Raji (cell line): Measurements from ENCODE around the gene KAT2B.

ENCODE experiments used
- POLR2A ChIP-seq: IDR thresholded peaks from 2 replicates; pipeline ENCODE4 v1.6.1; 2011; ENCODE audit warnings: low read depth, low read length, control low read depth; ENCODE audit not compliant: insufficient read depth

The KAT2B gene

GRCh38 chr3:20099060-20099459, 58.8 kb downstream of the KAT2B start:
- no peak for TF ChIP-seq POLR2A

GRCh38 chr3:20100151-20100550, 59.9 kb downstream of the KAT2B start:
- no peak for TF ChIP-seq POLR2A

GRCh38 chr3:20101041-20101440, 60.8 kb downstream of the KAT2B start:
- no peak for TF ChIP-seq POLR2A

GRCh38 chr3:20103731-20104130, 63.5 kb downstream of the KAT2B start:
- TF ChIP-seq POLR2A: no peak

GRCh38 chr3:20104167-20104661, 64.0 kb downstream of the KAT2B start:
- TF ChIP-seq POLR2A: no peak

GRCh38 chr3:20105513-20106280, 65.5 kb downstream of the KAT2B start:
- no peak for TF ChIP-seq POLR2A

- TF ChIP-seq POLR2A: no peak
These were observed 67.5 kb downstream of the KAT2B start for GRCh38 chr3:20107722-20108121.

GRCh38 chr3:20108869-20109268, 68.6 kb downstream of the KAT2B start:
- TF ChIP-seq POLR2A: no peak

GRCh38 chr3:20110826-20111225, 70.6 kb downstream of the KAT2B start:
- no peak for TF ChIP-seq POLR2A

- TF ChIP-seq POLR2A: no peak
These were observed 71.6 kb downstream of the KAT2B start for GRCh38 chr3:20111836-20112235.

GRCh38 chr3:20121088-20121487, 80.8 kb downstream of the KAT2B start:
- no peak for TF ChIP-seq POLR2A

- TF ChIP-seq POLR2A: no peak
These were observed 82.9 kb downstream of the KAT2B start for GRCh38 chr3:20123131-20123652.

GRCh38 chr3:20125289-20125688, 85.0 kb downstream of the KAT2B start:
- no peak for TF ChIP-seq POLR2A

- no peak for TF ChIP-seq POLR2A
These were observed 85.7 kb downstream of the KAT2B start for GRCh38 chr3:20125897-20126296.

- no peak for TF ChIP-seq POLR2A
These were observed 88.1 kb downstream of the KAT2B start for GRCh38 chr3:20128358-20128757.

GRCh38 chr3:20130106-20130505, 89.9 kb downstream of the KAT2B start:
- no peak for TF ChIP-seq POLR2A

GRCh38 chr3:20136231-20136630, 96.0 kb downstream of the KAT2B start:
- no peak for TF ChIP-seq POLR2A
